GM18519 (cell line): Measurements from ENCODE around the gene CYP4B1.
"Not testable (repeated sequence)": the region's sequence is repeated elsewhere in the genome, so short reads cannot be mapped to it uniquely, and the experiment has no call there.

Experiments used
- ATAC-seq: cut with Tn5 transposase; IDR thresholded peaks from one replicate; pipeline ENCODE4 v1.9.1; 2021; ENCODE audit warnings: mild to moderate bottlenecking, moderate library complexity; ENCODE audit not compliant: unreplicated experiment, low FRiP score

Gene CYP4B1

DNA sequence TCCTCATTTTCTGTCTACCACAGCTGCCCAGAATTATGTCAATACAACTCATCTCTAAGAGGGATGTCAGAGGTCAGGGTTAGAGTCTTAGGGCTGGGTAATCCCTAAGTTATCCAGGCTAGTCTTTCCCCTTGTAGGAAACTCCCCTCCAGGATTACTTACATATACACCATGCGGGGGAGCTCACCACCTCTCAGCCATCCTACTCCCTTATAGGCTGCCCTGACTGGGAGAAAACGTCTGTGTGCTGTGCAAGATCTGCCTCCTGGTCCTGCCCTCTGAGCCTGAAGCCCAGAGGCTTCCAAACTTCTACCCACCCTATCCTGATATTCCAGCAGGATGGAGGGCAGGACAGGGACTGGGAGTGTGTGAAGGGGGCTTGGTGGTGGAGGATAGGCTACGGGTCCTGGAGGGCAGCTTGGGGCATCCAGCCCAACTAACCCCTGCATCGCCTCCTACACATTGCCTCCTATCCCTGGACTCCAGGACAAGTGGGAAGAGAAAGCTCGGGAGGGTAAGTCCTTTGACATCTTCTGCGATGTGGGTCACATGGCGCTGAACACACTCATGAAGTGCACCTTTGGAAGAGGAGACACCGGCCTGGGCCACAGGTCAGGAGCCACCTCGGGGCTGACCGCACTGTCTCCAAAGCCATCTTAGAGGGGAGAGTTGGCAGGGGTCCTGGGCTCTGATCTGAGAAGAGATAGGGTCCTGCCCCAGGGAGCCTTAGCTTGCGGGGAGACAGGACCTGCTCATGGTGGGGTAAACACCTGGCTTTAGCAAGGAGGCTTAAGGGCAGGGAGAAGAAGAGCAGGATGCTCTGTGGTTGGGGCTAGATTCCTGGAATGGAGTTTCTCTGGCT, 14.4 kb downstream of the CYP4B1 start:
- no peak for ATAC-seq

GRCh38 chr1:46813858-46814396, 15.1 kb downstream of the CYP4B1 start:
- no peak for ATAC-seq

GRCh38 chr1:46815133-46815532, 16.3 kb downstream of the CYP4B1 start:
- no peak for ATAC-seq

- ATAC-seq: no peak
Observed at GRCh38 chr1:46816930-46817329, 18.1 kb downstream of the CYP4B1 start.

DNA sequence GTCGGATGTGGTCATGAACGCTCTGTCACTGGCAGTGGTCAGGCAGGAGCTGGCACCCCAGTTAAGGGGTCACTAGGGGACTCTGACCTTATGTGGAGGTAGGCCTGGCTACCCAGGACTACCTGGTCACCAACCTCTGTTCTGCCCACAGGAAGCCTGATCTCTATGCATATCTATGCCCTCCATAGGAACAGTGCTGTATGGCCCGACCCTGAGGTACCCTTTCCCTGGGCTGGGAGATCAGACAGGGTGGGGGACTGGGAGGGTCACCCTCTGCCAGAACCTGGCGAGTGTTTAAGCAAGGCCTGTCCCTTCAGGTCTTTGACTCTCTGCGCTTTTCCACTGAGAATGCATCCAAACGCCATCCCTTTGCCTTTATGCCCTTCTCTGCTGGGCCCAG, 19.0 kb downstream of the CYP4B1 start:
- ATAC-seq: no peak

DNA sequence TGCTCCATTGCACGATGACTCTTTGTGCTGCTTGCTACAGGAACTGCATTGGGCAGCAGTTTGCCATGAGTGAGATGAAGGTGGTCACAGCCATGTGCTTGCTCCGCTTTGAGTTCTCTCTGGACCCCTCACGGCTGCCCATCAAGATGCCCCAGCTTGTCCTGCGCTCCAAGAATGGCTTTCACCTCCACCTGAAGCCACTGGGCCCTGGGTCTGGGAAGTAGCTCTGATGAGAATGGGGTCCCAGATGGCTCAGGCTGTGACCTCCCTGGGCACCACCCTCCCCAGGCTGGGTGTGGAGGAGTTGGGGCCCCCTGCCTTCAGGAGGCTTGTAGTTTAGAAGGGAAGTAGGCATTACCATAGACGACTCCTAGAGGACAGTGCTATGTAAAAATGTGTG, 19.7 kb downstream of the CYP4B1 start:
- ATAC-seq: no peak

GRCh38 chr1:46819335-46819734, 20.5 kb downstream of the CYP4B1 start:
- ATAC-seq: no peak

GRCh38 chr1:46820076-46820475, 21.2 kb downstream of the CYP4B1 start:
- ATAC-seq: no peak

GRCh38 chr1:46820560-46821060, 21.8 kb downstream of the CYP4B1 start:
- ATAC-seq: no peak

DNA sequence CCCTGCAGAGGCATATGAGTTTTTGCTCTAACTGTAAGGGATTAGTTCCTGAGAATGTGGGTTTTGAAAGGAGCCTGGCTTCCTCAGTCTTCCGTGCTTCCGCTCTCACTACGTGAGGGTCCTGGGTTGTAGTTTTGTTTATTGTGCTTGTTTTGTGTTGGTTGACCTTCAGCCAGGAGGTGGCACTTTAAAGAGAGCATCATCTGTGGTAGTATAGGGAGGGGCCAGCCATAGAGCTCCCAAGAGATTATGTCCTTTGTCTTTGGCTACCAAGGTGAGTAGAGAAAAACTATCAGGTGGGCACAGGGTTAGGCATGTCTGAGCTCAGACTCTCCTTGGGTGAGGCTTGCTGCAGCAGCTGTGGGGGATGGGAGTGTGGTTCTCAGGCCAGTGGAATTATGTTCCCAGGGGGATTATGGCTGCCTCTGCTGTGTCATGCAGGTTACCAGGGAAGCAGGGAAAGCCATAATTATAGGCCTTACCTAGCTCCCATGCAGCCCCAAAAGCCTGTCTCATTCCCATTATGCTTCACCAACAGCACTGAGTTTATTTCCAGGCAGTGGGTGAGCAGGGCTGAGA, 23.5 kb downstream of the CYP4B1 start:
- ATAC-seq: no peak

DNA sequence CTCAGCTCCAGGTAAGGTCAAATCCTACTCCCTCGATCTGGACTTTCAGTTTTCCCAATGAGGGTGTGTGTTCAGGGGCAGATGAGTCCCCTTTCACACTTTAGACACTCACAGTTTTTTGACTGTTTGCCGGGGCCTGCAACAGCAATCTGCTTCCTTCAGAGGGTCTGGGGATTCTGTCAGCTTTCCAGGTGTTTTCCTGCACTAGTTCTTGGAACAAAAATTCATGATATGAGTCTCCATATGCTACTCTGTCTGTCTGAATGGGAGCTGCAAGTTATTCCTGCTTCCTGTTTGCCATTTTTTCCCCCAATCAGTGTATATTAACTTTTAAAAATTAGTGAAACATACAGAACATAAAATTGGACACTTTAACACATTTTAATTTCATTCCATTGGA, 24.3 kb downstream of the CYP4B1 start:
- no peak for ATAC-seq

DNA sequence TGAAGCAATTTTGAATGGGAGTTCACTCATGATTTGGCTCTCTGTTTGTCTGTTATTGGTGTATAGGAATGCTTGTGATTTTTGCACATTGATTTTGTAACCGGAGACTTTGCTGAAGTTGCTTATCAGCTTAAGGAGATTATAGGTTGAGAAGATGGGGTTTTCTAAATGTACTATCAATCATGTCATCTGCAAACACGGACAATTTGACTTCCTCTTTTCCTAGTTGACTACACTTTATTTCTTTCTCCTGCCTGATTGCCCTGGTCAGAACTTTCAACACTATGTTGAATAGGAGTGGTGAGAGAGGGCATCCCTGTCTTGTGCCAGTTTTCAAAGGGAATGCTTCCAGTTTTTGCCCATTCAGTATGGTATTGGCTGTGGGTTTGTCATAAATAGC, 28.0 kb downstream of the CYP4B1 start:
- ATAC-seq: not testable (repeated sequence)

GRCh38 chr1:46830665-46831322, 31.9 kb downstream of the CYP4B1 start:
- no peak for ATAC-seq

GRCh38 chr1:46835469-46835868, 36.6 kb downstream of the CYP4B1 start:
- ATAC-seq: not testable (repeated sequence)

DNA sequence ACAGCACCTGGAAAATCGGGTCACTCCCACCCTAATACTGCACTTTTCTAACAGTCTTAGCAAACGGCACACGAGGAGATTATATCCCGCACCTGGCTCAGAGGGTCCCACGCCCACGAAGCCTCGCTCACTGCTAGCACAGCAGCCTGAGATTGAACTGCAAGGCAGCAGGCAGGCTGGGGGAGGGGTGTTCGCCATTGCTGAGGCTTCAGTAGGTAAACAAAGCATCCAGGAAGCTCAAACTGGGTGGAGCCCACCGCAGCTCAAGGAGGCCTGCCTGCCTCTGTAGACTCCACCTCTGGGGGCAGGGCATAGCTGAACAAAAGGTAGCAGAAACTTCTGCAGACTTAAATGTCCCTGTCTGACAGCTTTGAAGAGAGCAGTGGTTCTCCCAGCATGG, 47.5 kb downstream of the CYP4B1 start:
- ATAC-seq: not testable (repeated sequence)

DNA sequence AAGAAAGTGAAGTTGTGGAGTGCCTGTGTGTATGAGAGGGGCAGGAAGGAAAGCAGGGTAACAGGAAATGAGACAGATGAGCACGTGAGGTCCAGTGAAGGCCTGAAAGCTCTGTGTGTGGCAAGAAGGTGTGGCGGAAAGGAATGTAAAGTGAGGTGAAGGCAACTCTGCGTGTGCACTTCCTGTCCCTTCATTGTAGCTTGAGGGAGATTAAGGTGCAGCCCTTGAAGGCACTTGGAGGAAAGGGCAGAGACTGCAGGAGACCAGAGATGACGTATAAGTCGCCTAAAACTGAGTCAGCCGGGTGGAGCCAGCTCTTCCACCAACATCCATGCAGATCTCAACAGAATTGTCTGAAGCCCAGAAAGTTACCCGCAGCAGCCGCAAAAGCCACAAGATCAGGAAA, 58.8 kb downstream of the CYP4B1 start:
- ATAC-seq: not testable (repeated sequence)

DNA sequence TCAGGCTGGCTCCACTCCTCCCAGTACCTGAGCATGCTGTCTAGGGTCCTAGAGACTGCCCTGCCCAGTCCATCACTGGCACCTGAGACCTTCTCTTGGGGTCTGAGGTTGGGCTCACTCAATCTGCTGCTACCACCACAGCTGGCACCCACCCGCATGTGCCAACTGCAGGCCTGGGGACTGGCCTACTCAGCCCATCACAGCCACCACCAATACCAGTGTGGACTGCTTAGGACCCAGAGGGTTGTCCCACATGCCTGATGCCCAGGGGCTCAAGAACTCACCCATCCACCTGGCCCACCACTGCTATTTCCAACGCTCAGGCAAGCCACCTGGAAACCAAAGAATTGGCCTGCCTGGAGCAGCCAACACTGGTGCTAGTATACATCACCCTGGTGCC, 63.5 kb downstream of the CYP4B1 start:
- ATAC-seq: no peak
